ENCODE results near the gene LOXHD1. TPM values are rescaled to one million over a fixed set of nuclear protein-coding genes. Genes with fewer than 3 reads are reported as not detected.

The LOXHD1 gene
- total RNA-seq, 1 donor from 2014 or later = not detected

GRCh38 chr18:46559296-46559695 is 97.7 kb downstream of the LOXHD1 start:
- no peak overlapping the region for H3K4me3 Mint-ChIP-seq
- peaks cover 2% of the 10 kb centered on the region for H3K27me3 Mint-ChIP-seq (ENCODE audit: low read depth)
- no peaks in the 10 kb centered on the region for H3K9me3 Mint-ChIP-seq
- H3K27ac Mint-ChIP-seq (ENCODE audit: unreplicated experiment) = no peak overlapping the region
- H3K36me3 Mint-ChIP-seq (ENCODE audit: low read depth) = no peaks in the 10 kb centered on the region
- H3K4me1 Mint-ChIP-seq = peaks cover 13% of the 10 kb centered on the region
- no peak for TF ChIP-seq CTCF (conservative IDR thresholded peaks at IDR 0.05)
- DNase-seq (ENCODE audit: low read depth, low spot score) = no peak

- Mint-ChIP-seq H3K4me1 (peaks cover 18% of the 10 kb centered on the region), H3K27ac (ENCODE audit: unreplicated experiment) (no peak overlapping the region), H3K27me3 (ENCODE audit: low read depth) (peaks cover under 1% of the 10 kb centered on the region), H3K36me3 (ENCODE audit: low read depth) (no peaks in the 10 kb centered on the region), H3K4me3 (no peak overlapping the region), H3K9me3 (no peaks in the 10 kb centered on the region)
- DNase-seq (ENCODE audit: low read depth, low spot score) = no peak
- no peak for TF ChIP-seq CTCF (conservative IDR thresholded peaks at IDR 0.05)
Observed at GRCh38 chr18:46556590-46557206, 100.3 kb downstream of the LOXHD1 start.

DNA sequence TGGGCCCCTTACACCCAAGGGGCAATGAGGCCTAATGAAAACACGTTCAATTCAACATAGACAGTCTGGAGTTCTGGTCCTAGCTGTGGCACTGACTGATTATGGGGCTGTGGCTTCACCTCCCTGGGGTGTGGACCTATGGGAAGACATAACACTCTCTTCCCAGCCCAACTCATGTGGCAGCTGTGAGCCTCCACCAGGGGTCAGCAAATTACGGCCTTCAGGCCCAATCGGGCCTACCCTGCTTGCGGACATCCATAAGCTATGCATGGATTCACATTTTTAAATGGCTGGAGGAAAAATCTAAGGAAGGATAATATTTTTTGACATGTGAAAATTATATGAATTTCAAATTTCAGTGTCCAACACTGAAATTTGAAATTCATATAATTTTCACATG is 101.3 kb downstream of the LOXHD1 start:
- peak; percentile 26 for DNase-seq (ENCODE audit: low read depth, low spot score)
- H3K4me1 Mint-ChIP-seq = peaks cover 18% of the 10 kb centered on the region
- H3K27ac Mint-ChIP-seq (ENCODE audit: unreplicated experiment) = peak overlapping the region; percentile 94
- H3K27me3 Mint-ChIP-seq (ENCODE audit: low read depth) = no peaks in the 10 kb centered on the region
- no peaks in the 10 kb centered on the region for H3K9me3 Mint-ChIP-seq
- peak overlapping the region; percentile 15 for H3K4me3 Mint-ChIP-seq
- peak; percentile 50 for TF ChIP-seq CTCF (conservative IDR thresholded peaks at IDR 0.05)
- H3K36me3 Mint-ChIP-seq (ENCODE audit: low read depth) = no peaks in the 10 kb centered on the region

DNA sequence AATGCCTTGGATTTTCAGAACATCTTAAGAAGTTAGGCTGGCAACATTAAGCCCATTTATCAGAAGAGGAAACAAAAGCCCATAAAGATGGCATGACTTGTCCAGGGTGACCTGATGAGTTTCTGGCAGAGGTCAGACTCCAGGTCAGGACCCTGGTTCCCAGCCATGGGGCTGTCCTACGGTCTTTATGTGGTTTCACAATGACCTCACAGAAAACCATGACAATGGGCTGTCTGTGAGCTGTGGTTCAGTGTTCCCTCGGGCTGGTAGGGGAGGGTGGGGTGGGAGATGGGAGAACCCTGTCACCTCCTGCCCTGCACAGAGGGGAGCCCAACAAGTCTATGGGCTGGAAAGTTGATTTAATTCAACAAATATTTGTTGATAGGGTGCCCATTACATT is 101.8 kb downstream of the LOXHD1 start:
- DNase-seq (ENCODE audit: low read depth, low spot score) = peak; percentile 32
- no peaks in the 10 kb centered on the region for H3K36me3 Mint-ChIP-seq (ENCODE audit: low read depth)
- H3K4me1 Mint-ChIP-seq = peaks cover 18% of the 10 kb centered on the region

GRCh38 chr18:46554406-46555080 is 102.5 kb downstream of the LOXHD1 start:
- TF ChIP-seq CTCF (conservative IDR thresholded peaks at IDR 0.05) = no peak
- Mint-ChIP-seq H3K4me3 (no peak overlapping the region), H3K4me1 (peaks cover 18% of the 10 kb centered on the region), H3K27ac (ENCODE audit: unreplicated experiment) (no peak overlapping the region), H3K9me3 (no peaks in the 10 kb centered on the region), H3K36me3 (ENCODE audit: low read depth) (no peaks in the 10 kb centered on the region), H3K27me3 (ENCODE audit: low read depth) (no peaks in the 10 kb centered on the region)
- no peak for DNase-seq (ENCODE audit: low read depth, low spot score)

More for the DNA sequence above, 101.8 kb downstream of the LOXHD1 start:
- H3K9me3 Mint-ChIP-seq = no peaks in the 10 kb centered on the region
- no peak overlapping the region for H3K4me3 Mint-ChIP-seq
- no peak overlapping the region for H3K27ac Mint-ChIP-seq (ENCODE audit: unreplicated experiment)
- TF ChIP-seq CTCF (conservative IDR thresholded peaks at IDR 0.05) = no peak
- H3K27me3 Mint-ChIP-seq (ENCODE audit: low read depth) = no peaks in the 10 kb centered on the region

Data from neural crest cell (in vitro differentiated cells).